Activated gamma-delta T cell treated with anti-CD3 and anti-CD28 coated beads, Interleukin-2, amount 50 U/mL, for 16 hours (primary cell): ENCODE data around the gene PDCD6IP.
"Not testable (repeated sequence)": the region's sequence is repeated elsewhere in the genome, so short reads cannot be mapped to it uniquely, and the experiment has no call there.

Experiments used
- DNase-seq: peaks from one replicate; pipeline ENCODE4 v3.0.0-alpha.2; 2020; ENCODE audit warnings: low read depth

The PDCD6IP gene

DNA sequence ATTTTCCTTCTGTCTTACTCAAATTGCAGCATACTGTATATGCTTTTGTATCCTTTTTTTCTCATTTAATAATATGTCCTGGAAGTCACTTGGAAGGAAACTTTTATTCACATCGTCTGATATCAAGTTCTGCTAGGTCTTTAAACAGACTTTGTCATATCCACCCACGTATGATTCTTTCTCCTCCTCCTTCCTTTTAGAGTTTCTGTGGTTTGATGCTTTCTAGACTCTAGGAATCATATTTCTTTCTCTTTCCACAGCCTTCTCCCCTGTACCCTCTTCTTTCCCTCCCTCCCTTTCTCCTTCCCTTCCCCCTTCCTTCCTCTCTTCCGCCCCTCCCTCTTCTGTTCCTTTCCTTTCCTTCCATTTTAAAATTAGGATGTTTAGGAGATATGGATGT is 52.2 kb downstream of the PDCD6IP start:
- not testable (repeated sequence) for DNase-seq

GRCh38 chr3:33855407-33855806 is 57.0 kb downstream of the PDCD6IP start:
- DNase-seq: not testable (repeated sequence)

DNA sequence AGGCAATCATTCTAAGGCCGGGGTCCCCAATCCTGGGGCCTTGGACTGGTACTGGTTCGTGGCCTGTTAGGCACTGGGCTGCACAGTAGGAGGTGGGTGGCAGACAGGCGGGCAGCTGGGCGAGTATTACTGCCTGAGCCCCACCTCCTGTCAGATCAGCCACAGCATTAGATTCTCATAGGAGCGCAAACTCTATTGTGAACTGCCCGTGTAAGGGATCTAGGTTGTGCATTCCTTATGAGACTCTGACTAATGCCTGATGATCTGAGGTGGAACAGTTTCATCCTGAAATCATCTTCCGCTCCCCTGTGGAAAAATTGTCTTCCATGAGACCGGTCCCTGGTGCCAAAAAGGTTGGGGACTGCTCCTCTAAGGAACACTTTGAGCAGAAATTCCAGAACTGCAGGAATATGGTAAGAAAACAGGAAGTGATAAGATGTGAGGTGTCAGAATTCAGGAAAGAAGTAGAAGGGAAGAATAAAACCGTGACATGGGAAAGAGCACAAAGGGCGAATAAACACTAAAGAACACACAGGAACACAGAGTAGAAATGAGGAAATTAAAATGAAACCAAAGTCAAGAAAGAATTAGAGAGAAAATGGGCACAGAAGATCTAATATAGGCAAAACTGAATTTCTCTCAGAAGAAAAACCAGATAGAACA is 57.6 kb downstream of the PDCD6IP start:
- DNase-seq: no peak

DNA sequence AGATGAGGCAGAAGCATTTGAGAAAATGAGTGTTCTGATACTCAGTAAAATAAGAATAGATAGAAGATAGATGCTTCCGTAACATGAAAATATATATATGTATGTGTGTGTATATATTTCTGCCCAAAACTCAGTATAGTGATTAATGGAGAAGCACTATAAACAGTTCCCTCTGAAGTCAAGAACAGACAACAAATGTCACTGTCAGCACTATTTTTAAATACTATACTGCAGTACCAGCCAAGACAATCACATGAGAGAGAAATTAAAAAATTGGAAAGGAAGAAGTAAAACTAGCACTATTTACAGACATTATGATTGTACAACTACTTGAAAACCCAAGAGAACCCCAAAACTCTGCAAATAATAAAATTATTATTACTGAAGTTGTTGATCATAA is 59.3 kb downstream of the PDCD6IP start:
- DNase-seq: not testable (repeated sequence)

GRCh38 chr3:33858131-33858530 is 59.7 kb downstream of the PDCD6IP start:
- no peak for DNase-seq

DNA sequence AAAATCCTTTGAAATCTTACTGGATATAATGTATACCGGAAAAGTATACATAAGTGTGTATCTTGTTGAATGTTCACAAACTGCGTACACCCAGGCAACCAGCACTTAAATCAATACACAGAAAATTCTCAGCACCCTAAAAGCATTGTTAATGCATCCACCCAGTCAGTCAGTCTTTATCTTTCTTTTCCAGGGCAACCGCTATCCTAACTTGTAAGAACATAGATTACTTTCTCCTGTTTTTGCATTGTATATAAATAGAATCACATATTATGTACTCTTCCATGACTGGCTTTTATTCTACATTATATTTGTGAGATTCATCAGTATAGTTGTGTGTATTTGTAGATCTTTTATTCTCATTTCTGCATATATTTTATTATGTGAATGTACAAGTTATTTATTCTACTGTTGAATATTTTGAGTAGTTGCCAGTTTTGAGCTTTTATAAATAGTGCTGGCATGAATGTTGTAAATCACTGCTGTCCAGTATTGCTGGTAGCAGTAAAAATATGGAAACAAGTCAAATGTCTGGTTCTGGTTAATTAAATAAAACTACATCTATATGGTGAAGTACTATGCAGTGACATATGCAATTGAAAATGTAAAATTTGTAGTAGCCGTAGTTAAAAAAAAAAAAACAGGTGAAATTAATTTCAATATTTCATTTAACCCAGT is 62.1 kb downstream of the PDCD6IP start:
- DNase-seq: no peak

DNA sequence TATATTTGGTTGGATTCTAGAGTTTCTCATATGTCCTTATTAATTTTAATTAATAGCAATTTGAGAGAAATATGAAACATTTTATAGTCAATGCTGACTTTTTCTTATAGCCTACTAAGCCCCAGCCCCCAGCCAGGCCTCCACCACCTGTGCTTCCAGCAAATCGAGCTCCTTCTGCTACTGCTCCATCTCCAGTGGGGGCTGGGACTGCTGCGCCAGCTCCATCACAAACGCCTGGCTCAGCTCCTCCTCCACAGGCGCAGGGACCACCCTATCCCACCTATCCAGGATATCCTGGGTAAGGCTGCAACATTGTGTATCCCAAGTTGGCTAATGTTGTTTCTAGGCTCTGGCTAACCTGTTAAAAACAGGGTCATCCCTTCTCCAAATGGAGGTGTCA is 66.7 kb downstream of the PDCD6IP start:
- no peak for DNase-seq

GRCh38 chr3:33868309-33868708 is 69.9 kb downstream of the PDCD6IP start:
- no peak for DNase-seq

- DNase-seq: no peak
Observed at GRCh38 chr3:33869977-33870376, 71.5 kb downstream of the PDCD6IP start.

DNA sequence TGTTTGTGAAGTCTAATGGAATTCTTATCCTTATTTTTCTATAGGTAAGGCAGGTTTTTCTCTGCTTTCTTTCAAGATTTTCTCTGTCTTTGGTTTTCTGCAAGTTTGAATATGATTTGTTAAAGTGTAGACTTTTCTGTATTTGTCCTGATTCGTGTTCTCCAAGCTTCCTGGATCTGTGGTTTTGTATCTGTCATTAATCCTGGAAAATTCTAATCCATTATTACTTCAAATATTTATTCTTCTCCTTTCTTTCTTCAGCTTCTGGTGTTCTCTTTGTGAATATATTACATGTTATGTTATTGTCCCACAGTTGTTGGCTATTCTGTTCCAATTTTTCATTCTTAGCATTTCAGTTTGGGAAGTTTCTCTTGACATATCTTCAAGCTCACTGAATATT is 76.4 kb downstream of the PDCD6IP start:
- DNase-seq: no peak

DNA sequence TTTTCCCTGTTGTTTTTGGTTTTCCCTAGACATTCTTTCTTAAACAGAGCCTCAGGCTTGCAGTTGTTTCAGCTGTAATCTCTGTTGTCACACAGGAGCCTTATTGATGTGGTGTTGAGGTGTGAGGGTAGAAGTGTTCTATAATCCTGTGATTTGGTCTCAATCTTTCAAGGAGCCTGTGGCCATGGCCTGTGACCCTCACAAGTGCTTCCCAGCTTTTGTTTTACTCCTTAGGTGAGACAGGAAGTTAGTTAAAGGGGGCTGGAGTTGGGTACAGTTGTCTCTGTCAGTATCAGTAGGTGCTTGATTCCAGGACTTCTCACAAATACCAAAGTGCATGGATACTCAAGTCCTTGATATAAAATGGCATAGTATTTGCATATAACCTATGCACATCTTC is 77.2 kb downstream of the PDCD6IP start:
- DNase-seq: no peak

DNA sequence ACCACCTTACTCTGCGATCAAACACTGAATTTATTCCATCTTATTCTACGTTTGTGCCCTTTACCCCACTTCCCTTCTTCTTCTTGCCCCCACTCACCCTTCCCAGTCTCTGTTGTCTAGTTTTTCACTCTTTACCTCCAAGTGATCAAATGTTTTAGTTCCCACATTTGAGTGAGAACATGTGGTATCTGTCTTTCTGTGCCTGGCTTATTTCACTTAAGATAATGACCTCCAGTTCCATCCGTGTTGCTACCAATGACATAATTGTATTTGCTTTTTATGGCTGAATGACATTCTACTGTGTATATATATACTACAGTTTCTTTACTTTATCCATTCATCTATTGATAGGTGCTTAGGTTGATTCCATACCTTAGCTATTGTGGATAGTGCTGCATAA is 78.8 kb downstream of the PDCD6IP start:
- no peak for DNase-seq

GRCh38 chr3:33879540-33879939 is 81.1 kb downstream of the PDCD6IP start:
- DNase-seq: no peak

DNA sequence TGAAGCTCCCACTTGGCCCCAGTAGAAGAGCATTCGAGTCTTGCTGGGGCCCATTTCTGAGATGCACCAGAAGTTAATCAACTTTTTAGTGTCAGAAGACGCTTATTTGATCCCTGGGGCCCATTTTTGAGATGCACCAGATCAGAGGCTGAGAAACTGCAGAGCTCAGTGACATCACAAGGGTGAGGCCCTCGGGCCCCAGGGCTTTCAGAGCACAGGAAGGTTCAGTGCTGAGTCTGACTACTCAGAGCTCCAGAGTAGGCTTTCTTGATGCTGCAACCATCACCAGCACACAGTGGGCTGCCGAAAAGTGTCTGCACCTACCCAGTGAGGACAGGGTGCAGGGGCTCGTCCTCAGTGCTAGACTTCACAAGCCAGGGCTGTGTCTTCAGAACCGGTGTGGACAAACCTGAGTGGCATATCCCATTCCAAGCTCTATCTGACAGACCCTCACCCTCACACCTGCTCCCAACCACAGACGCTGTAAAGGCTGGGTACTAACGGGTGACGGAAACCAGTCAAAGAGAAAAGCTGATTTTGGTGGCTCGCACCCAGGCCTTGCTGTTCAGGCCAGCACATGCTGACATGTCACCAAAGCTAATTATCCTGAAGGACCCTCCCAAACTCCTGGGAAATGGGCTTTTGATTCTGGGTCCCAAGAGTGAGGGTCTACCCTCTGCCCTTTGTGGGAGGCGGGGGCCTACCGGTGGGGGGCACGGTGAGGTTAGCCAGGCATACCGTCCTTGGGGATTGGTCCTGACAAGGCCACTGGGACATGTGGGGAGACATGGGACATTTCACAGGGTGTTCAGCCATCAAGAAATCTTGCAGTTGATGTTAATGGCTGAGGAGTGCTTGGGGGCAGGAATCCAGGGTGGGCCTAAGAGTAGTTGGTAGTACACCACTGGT is 83.0 kb downstream of the PDCD6IP start:
- no peak for DNase-seq

GRCh38 chr3:33882296-33882695 is 83.9 kb downstream of the PDCD6IP start:
- no peak for DNase-seq

- no peak for DNase-seq
Observed at GRCh38 chr3:33883538-33883950, 85.1 kb downstream of the PDCD6IP start.

- no peak for DNase-seq
Observed at GRCh38 chr3:33883951-33884561, 85.6 kb downstream of the PDCD6IP start.

DNA sequence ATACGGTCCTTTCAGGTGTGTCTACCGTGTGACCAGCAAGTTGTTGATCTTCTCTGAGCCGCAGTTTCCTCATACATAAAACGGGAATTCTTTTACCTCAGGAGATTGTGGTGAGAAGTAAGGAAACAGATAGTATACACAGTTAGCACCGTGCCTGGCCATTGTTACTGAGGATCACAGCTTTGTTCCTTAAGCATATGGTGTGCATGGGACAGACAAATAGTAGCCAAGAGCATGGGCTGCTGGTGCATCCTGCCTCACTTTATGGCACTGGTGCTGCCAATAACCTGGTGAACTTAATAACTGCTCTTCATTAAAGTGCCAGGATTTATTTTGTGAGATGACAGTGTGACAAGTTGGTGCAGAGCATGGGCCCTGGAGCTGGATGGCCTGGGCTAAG is 86.3 kb downstream of the PDCD6IP start:
- no peak for DNase-seq

- DNase-seq: no peak
Observed at GRCh38 chr3:33885496-33885895, 87.1 kb downstream of the PDCD6IP start.

- DNase-seq: no peak
Observed at GRCh38 chr3:33886015-33886414, 87.6 kb downstream of the PDCD6IP start.

- no peak for DNase-seq
Observed at GRCh38 chr3:33887478-33887877, 89.0 kb downstream of the PDCD6IP start.

- no peak for DNase-seq
Observed at GRCh38 chr3:33889394-33890039, 91.1 kb downstream of the PDCD6IP start.
